ENCODE data around the gene SYT8. TPM values are rescaled to one million over a fixed set of nuclear protein-coding genes. Genes with fewer than 3 reads are reported as not detected.

SYT8 gene
- total RNA-seq, 3 donors from 2014 or later (not counting 1 experiment from before 2014, with no cell fraction given), result not detected

DNA sequence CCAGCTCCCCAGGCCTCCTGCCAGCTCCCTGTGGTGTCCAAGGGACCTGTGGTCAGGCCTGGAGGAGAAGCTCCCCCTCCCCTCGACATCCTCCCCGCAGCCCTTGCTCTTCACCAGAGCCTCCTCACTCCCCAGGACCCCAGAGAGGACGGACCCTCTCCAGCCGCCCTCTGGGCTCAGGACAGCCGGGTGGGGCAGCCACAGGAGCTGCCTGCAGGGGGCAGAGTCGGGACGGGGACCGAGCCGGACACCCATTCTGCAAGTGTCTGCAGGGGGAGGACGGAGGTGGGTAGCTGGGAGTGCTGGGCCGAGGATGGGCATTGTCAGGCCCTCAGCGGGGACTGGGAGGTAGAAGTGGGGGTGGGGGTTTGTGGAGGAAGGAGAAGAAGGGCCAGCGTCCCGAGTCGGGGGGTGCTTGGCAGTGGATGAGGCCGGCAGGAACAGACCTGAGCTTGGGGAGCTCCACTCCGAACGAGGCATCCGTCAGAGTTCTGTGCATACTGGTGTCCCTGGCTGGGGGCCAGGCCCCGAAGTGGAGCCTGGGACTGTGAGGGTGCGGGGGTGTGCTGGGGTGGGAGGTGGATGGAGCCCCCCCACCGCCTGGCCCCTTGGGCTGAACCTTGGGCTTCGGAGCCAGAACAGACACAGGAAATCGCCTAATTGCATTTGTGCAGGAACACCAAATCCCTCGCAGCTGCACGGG, 41.7 kb downstream of the SYT8 start:
- ATAC-seq (no peak), DNase-seq (peak in 1 of 2 donors; percentile 36)
- Histone ChIP-seq H3K27me3 (ENCODE audit: control insufficient read depth, insufficient read depth, low read length) (no peaks in the 10 kb centered on the region), H3K9me3 (ENCODE audit: control insufficient read depth, insufficient read depth, low read length) (no peaks in the 10 kb centered on the region), H3K4me3 (ENCODE audit: low read length) (no peak overlapping the region), H3K27ac (ENCODE audit: low read length) (no peak overlapping the region), H3K36me3 (ENCODE audit: control insufficient read depth, insufficient read depth, low read length) (peaks cover 20% of the 10 kb centered on the region), H3K4me1 (ENCODE audit: control insufficient read depth, insufficient read depth, low read length) (peaks cover 92% of the 10 kb centered on the region)
- Mint-ChIP-seq H3K27me3 (ENCODE audit: low read depth in 2 of 2) (no peaks in the 10 kb centered on the region), H3K4me3 (no peak overlapping the region), H3K9me3 (no peaks in the 10 kb centered on the region), H3K36me3 (no peaks in the 10 kb centered on the region), H3K4me1 (peaks cover 26 to 72% of the 10 kb centered on the region in 2 donors), H3K27ac (peak overlapping the region; percentile 29 to 42)
- intact Hi-C loops (cut with micrococcal nuclease), result no loop called here
- 73% methylated on average over 26 of the region's 26 CpGs for WGBS (ENCODE audit: insufficient coverage)
- TF ChIP-seq, protein P1, sequence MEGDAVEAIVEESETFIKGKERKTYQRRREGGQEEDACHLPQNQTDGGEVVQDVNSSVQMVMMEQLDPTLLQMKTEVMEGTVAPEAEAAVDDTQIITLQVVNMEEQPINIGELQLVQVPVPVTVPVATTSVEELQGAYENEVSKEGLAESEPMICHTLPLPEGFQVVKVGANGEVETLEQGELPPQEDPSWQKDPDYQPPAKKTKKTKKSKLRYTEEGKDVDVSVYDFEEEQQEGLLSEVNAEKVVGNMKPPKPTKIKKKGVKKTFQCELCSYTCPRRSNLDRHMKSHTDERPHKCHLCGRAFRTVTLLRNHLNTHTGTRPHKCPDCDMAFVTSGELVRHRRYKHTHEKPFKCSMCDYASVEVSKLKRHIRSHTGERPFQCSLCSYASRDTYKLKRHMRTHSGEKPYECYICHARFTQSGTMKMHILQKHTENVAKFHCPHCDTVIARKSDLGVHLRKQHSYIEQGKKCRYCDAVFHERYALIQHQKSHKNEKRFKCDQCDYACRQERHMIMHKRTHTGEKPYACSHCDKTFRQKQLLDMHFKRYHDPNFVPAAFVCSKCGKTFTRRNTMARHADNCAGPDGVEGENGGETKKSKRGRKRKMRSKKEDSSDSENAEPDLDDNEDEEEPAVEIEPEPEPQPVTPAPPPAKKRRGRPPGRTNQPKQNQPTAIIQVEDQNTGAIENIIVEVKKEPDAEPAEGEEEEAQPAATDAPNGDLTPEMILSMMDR (IDR thresholded peaks at IDR 0.05), result peak; percentile 25

DNA sequence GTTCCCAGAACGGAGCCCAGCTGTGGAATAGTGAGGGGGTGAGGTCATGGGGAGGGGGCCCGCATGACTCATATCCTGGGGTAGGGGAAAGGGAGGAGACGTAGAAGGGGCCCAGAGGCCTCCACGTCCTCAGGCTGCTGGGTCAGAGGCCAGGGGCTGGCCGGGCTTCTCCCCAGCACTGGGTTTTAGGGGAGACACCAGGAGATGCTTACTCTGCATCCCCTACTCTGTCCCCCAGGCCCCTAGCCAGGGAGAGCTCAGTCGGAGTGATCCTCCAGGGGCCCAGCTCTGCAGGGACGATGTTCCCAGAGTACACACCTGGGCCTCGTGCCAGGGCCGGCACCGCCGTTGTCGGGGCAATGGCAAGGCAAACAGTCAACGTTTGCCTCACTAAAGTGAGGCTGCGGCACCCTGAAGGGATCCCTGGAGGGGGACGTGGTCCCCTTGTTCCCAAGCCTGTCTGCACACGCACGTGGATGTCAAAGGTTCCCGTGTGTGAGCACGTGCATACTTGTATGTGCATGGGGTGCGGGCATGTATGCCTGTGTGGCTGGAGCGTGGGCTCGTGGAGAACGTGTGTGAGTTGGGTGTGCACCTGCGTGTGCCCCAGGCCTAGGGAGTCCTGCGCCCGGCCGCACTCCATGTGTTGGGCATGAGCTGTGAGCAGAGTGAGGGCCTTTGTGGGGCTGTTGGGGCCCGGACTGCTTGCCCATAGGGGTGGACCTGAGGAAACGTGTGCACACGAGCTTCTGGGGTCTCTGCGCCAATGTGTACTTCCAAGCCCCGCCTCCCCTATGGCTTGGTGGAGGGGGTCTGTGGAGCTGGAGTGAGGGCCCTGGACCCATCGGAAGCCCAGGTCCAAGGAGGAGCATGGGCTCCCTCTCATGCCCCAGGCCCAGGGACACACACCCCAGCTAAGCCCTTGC, 42.7 kb downstream of the SYT8 start:
- H3K4me3 Mint-ChIP-seq, result no peak overlapping the region
- TF ChIP-seq, protein P1 (IDR thresholded peaks at IDR 0.05), result no peak
- Histone ChIP-seq H3K27ac (ENCODE audit: low read length) (no peak overlapping the region), H3K4me1 (ENCODE audit: control insufficient read depth, insufficient read depth, low read length) (peaks cover 92% of the 10 kb centered on the region), H3K36me3 (ENCODE audit: control insufficient read depth, insufficient read depth, low read length) (peaks cover 20% of the 10 kb centered on the region), H3K4me3 (ENCODE audit: low read length) (no peak overlapping the region), H3K9me3 (ENCODE audit: control insufficient read depth, insufficient read depth, low read length) (no peaks in the 10 kb centered on the region), H3K27me3 (ENCODE audit: control insufficient read depth, insufficient read depth, low read length) (no peaks in the 10 kb centered on the region)
- no peaks in the 10 kb centered on the region for H3K27me3 Mint-ChIP-seq (ENCODE audit: low read depth in 2 of 2)
- DNase-seq (no peak), ATAC-seq (no peak)
- H3K9me3 Mint-ChIP-seq, result no peaks in the 10 kb centered on the region
- H3K27ac Mint-ChIP-seq, result peak overlapping the region in 1 of 2 donors; percentile 63
- peaks cover 21 to 68% of the 10 kb centered on the region in 2 donors for H3K4me1 Mint-ChIP-seq
- 75% methylated on average over 33 of the region's 33 CpGs for WGBS (ENCODE audit: insufficient coverage)
- intact Hi-C loops (cut with micrococcal nuclease), result no loop called here
- H3K36me3 Mint-ChIP-seq, result no peaks in the 10 kb centered on the region

DNA sequence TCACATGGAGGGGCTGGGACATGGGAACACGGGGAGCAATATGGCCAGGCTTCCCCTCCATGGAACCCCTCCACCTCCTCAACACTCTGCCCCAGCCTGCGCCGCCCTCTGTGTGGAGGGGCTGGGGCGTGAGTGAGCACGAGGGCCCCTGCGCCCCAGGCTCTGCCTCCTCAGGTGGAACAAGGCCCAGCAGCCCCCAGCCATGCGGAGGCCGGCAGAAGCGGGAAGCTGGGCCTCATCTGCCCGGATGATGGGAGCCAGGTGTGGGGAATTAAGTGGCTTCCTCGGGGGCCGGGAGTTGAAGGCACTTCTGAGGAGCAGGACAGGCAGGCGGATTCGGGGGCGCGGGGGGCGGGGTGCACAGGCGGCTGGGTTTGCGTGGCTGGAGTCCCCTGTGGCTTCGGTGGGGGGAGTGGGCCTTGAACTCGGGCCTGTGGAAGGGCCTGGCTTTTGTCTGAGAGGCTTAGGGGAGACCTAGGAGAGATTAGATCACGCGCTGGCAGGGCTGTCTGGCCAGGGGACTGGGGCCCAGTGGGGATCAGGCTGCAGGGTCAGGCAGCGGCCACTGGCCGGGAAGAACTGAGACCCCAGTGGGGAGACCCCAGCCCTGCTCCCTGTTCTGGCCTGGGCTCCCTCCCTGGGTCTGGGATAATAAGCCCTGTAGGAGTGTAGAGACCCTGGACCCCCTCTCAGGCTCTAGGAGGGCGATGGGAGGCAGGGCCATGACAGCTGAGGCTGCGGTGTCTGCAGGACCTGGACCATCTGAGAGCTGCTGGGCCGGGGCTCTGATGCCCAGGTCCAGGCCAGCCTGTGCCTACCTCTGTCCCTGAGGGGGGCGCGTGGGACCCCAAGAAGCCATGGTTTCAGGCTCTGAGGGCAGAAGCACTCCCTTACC, 43.6 kb downstream of the SYT8 start:
- Histone ChIP-seq H3K9me3 (ENCODE audit: control insufficient read depth, insufficient read depth, low read length) (no peaks in the 10 kb centered on the region), H3K36me3 (ENCODE audit: control insufficient read depth, insufficient read depth, low read length) (peaks cover 24% of the 10 kb centered on the region), H3K27me3 (ENCODE audit: control insufficient read depth, insufficient read depth, low read length) (no peaks in the 10 kb centered on the region), H3K27ac (ENCODE audit: low read length) (no peak overlapping the region), H3K4me1 (ENCODE audit: control insufficient read depth, insufficient read depth, low read length) (peaks cover 89% of the 10 kb centered on the region), H3K4me3 (ENCODE audit: low read length) (no peak overlapping the region)
- WGBS (ENCODE audit: insufficient coverage), result 92% methylated on average over 30 of the region's 30 CpGs
- H3K27ac Mint-ChIP-seq, result peak overlapping the region; percentile 63 to 68
- H3K9me3 Mint-ChIP-seq, result no peaks in the 10 kb centered on the region
- ATAC-seq (no peak), DNase-seq (no peak)
- TF ChIP-seq, protein P1 (IDR thresholded peaks at IDR 0.05), result no peak
- no peak overlapping the region for H3K4me3 Mint-ChIP-seq
- H3K4me1 Mint-ChIP-seq, result peaks cover 18 to 66% of the 10 kb centered on the region in 2 donors
- no peaks in the 10 kb centered on the region for H3K27me3 Mint-ChIP-seq (ENCODE audit: low read depth in 2 of 2)
- H3K36me3 Mint-ChIP-seq, result no peaks in the 10 kb centered on the region
- intact Hi-C loops (cut with micrococcal nuclease), result no loop called here

Measured in natural killer cell (primary cell).